ENCODE measurements around the gene RNF11.
A peak's percentile ranks its signal among the peaks of the same experiment; 100 is the strongest.
"Not testable (repeated sequence)": the region's sequence is repeated elsewhere in the genome, so short reads cannot be mapped to it uniquely, and the experiment has no call there.

The RNF11 gene

GRCh38 chr1:51230501-51231078 is 5.5 kb upstream of the RNF11 start:
- no peak for DNase-seq

- DNase-seq = no peak
These were observed 5.0 kb upstream of the RNF11 start for GRCh38 chr1:51231120-51231519.

GRCh38 chr1:51231896-51232295 is 4.2 kb upstream of the RNF11 start:
- DNase-seq = no peak

GRCh38 chr1:51234236-51234635 is 1.8 kb upstream of the RNF11 start:
- not testable (repeated sequence) for DNase-seq

GRCh38 chr1:51234721-51235425 is 1.2 kb upstream of the RNF11 start:
- DNase-seq = peak; percentile 63

GRCh38 chr1:51236531-51237350 is 668 bp downstream of the RNF11 start:
- DNase-seq = peak; percentile 53

GRCh38 chr1:51237351-51238033 is 1.4 kb downstream of the RNF11 start:
- no peak for DNase-seq

GRCh38 chr1:51238034-51238403 is 1.9 kb downstream of the RNF11 start:
- DNase-seq = peak; percentile 23

- DNase-seq = no peak
These were observed 4.0 kb downstream of the RNF11 start for GRCh38 chr1:51240084-51240483.

GRCh38 chr1:51241119-51241518 is 5.0 kb downstream of the RNF11 start:
- DNase-seq = no peak

- no peak for DNase-seq
These were observed 6.5 kb downstream of the RNF11 start for GRCh38 chr1:51242546-51242945.

- no peak for DNase-seq
These were observed 10.9 kb downstream of the RNF11 start for GRCh38 chr1:51247022-51247421.

- no peak for DNase-seq
These were observed 11.4 kb downstream of the RNF11 start for GRCh38 chr1:51247499-51247898.

- no peak for DNase-seq
These were observed 13.4 kb downstream of the RNF11 start for GRCh38 chr1:51249445-51249844.

GRCh38 chr1:51250729-51251128 is 14.7 kb downstream of the RNF11 start:
- DNase-seq = not testable (repeated sequence)

- DNase-seq = not testable (repeated sequence)
These were observed 15.1 kb downstream of the RNF11 start for GRCh38 chr1:51251165-51251564.

GRCh38 chr1:51252366-51252765 is 16.3 kb downstream of the RNF11 start:
- DNase-seq = no peak

- DNase-seq = no peak
These were observed 17.6 kb downstream of the RNF11 start for GRCh38 chr1:51253691-51254090.

GRCh38 chr1:51255331-51255730 is 19.3 kb downstream of the RNF11 start:
- no peak for DNase-seq

- DNase-seq = no peak
These were observed 27.2 kb downstream of the RNF11 start for GRCh38 chr1:51263147-51263877.

- DNase-seq = no peak
These were observed 28.4 kb downstream of the RNF11 start for GRCh38 chr1:51264451-51264850.

GRCh38 chr1:51265618-51266017 is 29.5 kb downstream of the RNF11 start:
- DNase-seq = no peak

- no peak for DNase-seq
These were observed 30.1 kb downstream of the RNF11 start for GRCh38 chr1:51266181-51266580.
